ENCODE data around the gene PLBD2. TPM values are rescaled to one million over a fixed set of nuclear protein-coding genes. Genes with fewer than 3 reads are reported as not detected.
"Not testable (repeated sequence)": the region's sequence is repeated elsewhere in the genome, so short reads cannot be mapped to it uniquely, and the experiment has no call there.

PLBD2 gene
- polyA plus RNA-seq, 12 donors: 11.8 to 30.7 (median 13.9) TPM; not detected in 1

- no peak for DNase-seq
These were observed 25.5 kb upstream of the PLBD2 start for GRCh38 chr12:113332688-113333417.

GRCh38 chr12:113333418-113333750, 25.0 kb upstream of the PLBD2 start:
- no peak for DNase-seq

- DNase-seq: no peak
These were observed 24.3 kb upstream of the PLBD2 start for GRCh38 chr12:113333877-113334785.

GRCh38 chr12:113334786-113335539, 23.4 kb upstream of the PLBD2 start, which contains the start of gene SLC8B1:
TSS of gene SLC8B1 (minus strand) at chr12:113335109. CDS start at chr12:113332878, 2,231 bp downstream.
- peak; percentile 76 for DNase-seq

GRCh38 chr12:113339540-113339939, 18.8 kb upstream of the PLBD2 start:
- DNase-seq: no peak

GRCh38 chr12:113340061-113340460, 18.3 kb upstream of the PLBD2 start:
- DNase-seq: no peak

- DNase-seq: no peak
These were observed 16.9 kb upstream of the PLBD2 start for GRCh38 chr12:113341535-113341934.

- DNase-seq: no peak
These were observed 13.1 kb upstream of the PLBD2 start for GRCh38 chr12:113345318-113345717.

GRCh38 chr12:113346353-113346752, 12.0 kb upstream of the PLBD2 start:
- DNase-seq: no peak

- DNase-seq: no peak
These were observed 11.3 kb upstream of the PLBD2 start for GRCh38 chr12:113347107-113347506.

- no peak for DNase-seq
These were observed 10.5 kb upstream of the PLBD2 start for GRCh38 chr12:113347892-113348291.

- no peak for DNase-seq
These were observed 9.4 kb upstream of the PLBD2 start for GRCh38 chr12:113348849-113349536.

GRCh38 chr12:113351089-113351488, 7.3 kb upstream of the PLBD2 start:
- DNase-seq: no peak

- not testable (repeated sequence) for DNase-seq
These were observed 4.2 kb upstream of the PLBD2 start for GRCh38 chr12:113354192-113354591.

GRCh38 chr12:113359133-113359938, 949 bp downstream of the PLBD2 start:
- peak; percentile 56 for DNase-seq

- no peak for DNase-seq
These were observed 1.8 kb downstream of the PLBD2 start for GRCh38 chr12:113359939-113360748.

- no peak for DNase-seq
These were observed 3.4 kb downstream of the PLBD2 start for GRCh38 chr12:113361574-113362370.

- DNase-seq: no peak
These were observed 6.3 kb downstream of the PLBD2 start for GRCh38 chr12:113364698-113365097.
